NCI-H446 treated with DMSO at 0.1 percent for 48 hours (cell line): ENCODE measurements around the gene UBXN2A.
A peak's percentile ranks its signal among the peaks of the same experiment; 100 is the strongest.

Source experiments
- DNase-seq: peaks from one replicate; lab custom pipeline; 2025; lab: John Stamatoyannopoulos, UW

The UBXN2A gene, protein sequence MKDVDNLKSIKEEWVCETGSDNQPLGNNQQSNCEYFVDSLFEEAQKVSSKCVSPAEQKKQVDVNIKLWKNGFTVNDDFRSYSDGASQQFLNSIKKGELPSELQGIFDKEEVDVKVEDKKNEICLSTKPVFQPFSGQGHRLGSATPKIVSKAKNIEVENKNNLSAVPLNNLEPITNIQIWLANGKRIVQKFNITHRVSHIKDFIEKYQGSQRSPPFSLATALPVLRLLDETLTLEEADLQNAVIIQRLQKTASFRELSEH

DNA sequence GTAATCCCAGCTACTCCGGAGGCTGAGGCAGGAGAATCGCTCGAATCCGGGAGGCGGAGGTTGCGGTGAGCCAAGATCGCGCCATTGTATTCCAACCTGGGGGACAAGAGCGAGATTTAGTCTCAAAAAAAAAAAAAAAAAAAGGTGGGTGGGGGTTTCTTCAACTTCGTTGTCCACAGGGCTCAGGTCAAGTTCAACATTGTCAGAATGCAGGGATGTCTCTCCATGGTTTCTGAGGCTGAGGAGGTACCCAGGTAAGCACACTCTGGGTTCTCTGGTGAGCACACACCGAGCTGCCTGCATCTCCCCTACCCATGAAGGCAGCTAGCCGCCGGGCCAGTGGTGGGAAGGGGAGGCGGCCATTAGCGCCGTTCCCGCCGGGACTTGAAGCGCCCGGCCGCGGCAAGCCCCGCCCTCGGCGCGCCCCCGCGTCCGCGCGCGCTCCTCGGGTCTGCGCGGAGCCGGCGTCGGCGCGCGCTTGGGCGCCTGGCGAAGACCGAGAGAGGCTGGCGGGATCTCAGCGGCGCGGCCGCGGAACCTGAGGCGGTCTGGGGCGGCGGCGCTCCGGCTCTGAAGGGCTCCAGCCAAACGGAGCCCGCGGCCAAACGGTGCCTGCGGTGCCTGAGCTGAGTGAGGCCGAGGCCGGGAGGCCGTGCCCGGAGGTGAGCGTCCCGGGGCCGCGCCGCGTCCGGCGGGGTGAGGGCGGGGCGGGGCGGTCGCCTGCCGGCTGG lies at the start of gene UBXN2A:
Gene UBXN2A, plus strand, starts transcription at position 477 of the 731 bp plus-strand sequence. CDS start 17,852 bp downstream, outside the sequence.
- DNase-seq, result peak; percentile 57

DNA sequence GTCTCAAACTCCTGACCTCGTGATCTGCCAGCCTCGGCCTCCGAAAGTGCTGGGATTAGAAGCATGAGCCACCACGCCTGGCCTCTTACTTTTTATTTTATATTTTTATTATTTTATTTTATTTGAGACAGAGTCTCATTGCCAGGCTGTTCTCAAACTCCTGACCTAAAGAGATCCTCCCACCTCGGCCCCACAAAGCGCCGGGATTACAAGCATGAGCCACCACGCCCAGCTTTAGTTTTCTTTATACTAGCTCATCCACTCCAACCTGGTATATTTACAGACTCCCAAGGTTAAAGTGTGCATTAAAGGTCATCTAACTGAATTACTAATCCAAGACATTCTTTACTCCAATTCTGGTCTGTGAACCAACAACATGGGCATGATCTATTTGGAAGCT lies 40.1 kb upstream of the UBXN2A start:
- no peak for DNase-seq

DNA sequence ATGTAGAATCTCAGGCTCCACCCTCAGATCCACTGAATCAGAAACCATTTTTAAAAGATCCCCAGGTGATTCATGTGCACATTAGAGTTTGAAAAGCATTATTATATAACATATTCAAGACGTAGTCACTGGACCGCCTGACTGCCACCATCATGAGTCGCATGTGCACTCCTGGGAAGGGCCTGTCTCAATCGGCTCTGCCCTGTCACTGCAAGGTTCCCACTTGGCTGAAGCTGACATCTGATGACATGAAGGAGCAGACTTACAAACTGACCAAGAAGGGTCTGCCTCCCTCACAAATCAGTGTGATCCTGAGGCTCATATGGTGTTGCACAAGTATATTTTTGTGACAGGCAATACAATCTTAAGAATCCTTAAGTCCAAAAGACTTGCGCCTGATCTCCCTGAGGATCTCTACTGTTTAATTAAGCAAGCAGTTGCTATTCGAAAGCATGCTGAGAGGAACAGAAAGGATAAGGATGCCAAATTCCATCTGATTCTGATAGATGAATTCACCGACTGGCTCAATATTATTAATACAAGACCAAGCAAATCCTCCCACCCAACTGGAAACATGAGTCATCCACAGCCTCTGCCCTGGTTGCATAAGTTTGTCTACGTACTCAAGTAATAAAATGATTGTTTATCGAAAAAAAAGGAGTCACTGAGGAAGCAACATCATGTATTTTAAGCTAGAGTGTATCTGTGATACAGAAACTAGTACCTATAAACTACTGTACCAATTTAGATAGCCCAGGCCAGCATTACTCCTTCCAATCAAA lies 39.5 kb upstream of the UBXN2A start:
- no peak for DNase-seq

DNA sequence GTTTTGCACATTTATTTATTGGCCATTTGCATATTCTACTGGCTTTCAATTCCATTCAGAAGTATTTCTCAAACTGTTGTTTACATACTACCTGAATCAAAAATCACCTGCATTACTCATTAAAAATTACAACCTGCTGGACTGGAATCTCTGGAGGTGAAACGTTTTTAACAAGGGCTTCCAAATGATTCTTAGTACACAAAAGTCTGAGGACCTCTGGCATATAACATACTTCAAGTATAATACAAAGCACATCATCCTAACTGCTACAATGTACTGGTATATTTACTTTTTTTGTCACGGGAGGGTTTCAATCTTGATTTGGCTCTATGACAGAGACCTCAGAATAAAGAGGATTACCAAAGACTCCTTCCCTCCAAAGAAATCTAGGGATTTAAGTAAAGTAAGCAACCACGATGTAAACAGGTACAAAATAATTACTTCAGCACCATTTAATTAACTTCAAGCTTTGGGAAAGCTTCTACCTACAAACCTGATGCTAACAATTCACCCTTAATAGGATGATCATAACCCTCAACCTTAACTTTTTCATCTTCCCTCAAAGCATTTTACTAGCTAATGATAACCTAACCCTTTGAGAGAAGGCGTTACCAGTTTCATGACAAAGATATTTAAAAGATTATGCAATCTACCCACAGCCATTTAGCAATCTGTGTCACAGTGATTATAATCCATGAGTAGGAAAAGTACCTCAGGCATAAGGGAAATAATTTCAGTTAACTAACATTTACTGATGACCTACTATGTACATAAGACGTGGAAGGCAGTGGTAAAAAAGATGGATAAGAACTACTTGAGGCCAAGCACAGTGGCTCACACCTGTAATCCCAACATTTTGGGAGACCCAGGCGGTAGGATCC lies 38.1 kb upstream of the UBXN2A start:
- no peak for DNase-seq

DNA sequence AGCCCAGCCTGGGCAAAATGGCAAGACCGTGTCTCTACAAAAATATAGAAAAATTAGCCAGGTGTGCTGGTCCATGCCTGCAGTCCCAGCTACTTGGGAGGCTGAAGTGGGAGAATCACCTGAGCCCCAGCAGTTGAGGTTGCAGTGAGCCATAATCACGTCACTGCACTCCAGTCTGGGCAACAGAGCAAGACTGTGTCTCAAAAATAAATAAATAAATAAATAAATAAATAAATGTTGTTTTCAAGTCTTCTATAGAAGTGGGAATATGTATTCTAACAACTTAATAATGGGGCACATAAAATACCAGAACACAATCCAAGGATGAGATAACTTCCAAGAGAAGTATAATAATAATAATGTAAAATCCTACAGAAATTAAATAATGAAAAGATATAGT lies 37.2 kb upstream of the UBXN2A start:
- DNase-seq, result no peak

DNA sequence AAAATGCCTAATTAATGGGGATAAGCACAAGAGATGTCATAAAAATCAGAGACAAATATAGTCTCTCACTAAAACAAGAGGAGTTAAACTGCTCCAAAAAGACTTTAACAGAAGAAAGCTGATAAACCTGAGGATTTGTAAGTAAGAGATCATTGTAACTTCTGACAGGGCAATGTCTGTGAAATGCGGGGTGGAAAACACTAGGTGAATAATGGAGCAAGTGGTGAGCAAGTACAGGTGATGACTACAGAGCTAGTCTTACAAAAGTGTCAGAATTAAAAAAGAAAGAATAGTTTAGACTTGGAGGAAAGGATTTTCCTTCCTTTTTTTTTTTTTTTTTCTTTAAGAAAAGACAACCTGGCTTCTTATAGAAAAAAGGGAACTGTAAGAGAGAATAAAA lies 36.0 kb upstream of the UBXN2A start:
- DNase-seq, result no peak

DNA sequence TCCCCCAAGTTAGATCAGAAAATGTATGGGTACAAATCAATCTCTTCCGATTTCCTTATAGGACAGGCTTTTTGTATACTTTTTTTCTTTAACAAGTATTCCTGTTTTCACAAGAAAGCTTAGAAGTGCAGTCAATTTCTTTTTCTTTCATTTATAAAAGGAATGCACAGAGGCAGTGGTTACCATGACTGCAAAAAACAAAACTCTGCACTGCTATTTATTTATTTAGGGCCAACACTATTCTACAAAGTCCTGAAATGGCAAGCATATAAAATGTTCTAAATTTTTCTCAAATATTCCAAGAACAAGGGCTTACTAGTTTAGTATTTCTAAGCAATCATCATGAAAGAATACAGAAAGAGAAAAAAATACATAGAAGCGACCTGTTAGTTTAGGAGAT lies 35.6 kb upstream of the UBXN2A start:
- DNase-seq, result no peak

DNA sequence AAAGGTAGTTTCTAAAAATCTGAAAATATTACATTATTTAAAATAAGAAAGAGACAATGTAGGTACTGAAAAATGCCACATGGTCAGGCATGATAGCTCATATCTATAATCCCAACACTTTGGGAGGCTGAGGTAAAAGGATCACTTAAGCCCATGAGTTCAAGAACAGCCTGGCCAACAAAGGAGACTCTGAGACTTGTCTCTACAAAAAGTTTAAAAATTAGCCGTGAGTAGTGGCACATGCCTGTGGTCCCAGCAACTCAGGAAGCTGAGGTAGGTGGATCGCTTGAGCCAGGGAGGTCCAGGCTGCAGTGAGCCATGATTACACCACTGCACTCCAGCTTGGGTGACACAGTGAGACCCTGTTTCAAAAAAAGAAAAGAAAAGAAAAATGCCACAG lies 35.1 kb upstream of the UBXN2A start:
- no peak for DNase-seq

DNA sequence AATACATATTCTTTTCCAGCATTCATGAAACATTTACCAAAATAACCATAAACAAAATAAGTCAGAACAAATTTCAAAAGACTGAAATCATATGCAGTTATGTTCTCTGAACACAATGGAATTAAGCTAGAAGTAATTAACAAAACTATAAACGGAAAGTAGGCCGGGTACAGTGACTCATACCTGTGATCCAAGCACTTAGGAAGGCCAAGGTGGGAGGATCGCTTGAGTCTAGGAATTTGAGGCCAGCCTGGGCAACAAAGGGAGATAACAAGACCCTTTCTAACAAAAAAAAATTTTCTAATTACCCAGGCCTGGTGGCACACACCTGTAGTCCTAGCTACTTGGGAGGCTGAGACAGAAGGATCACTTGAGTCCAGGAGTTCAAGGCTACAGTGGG lies 28.2 kb upstream of the UBXN2A start:
- DNase-seq, result no peak

DNA sequence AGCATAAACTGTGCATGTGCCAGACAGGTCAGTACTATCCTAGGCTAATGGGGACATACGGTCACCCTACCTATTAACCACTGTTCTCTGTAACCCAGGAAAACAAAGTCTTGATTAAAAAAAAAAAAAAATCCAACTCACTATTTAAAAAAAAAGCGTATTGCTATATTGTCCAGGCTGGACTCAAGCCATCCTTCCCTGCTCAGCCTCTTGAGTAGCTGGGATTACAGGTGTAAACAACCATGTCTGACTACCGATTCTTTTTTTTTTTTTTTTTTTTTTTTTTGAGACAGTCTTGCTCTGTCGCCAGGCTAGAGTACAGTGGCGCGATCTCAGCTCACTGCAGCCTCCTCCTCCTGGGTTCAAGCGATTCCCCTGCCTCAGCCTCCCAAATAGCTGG lies 24.9 kb upstream of the UBXN2A start:
- no peak for DNase-seq

DNA sequence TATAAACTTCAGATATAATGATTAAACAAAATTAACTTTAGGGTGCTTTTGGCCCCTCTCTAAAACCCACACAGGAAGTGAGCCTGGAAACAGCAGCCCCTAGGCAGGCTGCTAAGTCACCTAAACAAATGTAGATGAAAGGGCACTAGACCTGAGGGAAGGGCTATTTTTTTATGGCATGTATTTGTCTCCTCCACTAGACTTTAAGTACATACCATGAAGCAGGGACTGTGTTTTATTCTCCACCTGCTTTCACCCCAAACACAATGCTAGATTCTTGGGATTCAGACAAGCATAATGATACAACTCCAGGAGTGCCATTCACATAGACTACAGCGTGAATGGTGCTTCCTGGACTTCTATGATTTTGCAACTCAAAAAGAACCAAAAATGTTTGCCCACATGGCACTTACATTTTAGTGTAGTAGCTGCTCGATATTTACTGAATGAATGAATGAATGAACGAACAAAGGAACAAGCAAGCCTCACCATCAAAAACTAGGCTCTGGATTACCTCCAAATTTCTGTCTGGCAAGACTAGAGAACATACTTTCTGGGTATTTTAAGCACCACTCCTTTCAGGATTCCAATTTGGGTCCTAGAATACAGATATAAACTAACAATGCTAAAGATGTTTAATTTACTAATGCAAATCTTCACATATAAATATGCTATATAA lies 23.4 kb upstream of the UBXN2A start:
- no peak for DNase-seq

DNA sequence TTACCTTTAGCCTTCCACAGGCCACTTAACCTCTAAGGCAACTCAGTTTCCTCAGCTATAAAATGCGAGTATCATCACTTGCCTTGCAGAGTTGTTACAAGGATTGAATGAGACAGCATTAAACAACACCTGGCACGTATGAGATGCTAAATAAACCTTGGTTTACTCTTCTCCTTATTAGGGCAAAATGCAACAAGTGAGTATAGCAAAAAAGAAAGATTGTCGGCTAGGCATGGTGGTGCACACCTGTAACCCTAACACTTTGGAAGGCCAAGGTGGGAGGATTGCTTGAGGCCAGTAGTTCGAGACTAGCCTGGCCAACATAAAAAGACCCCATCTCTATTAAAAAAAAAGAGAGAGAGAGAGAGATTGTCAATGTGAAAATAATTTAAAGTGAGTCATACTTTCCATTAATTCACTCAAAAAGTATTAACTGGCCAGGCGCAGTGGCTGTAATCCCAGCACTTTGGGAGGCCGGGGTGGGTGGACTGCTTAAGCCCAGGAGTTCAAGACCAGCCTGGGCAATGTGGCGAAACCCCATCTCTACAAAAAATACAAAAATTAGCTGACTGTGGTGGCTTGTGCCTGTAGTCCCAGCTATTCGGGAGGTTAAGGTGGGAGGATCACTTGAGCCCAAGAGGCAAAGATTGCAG lies 21.3 kb upstream of the UBXN2A start:
- DNase-seq, result no peak

DNA sequence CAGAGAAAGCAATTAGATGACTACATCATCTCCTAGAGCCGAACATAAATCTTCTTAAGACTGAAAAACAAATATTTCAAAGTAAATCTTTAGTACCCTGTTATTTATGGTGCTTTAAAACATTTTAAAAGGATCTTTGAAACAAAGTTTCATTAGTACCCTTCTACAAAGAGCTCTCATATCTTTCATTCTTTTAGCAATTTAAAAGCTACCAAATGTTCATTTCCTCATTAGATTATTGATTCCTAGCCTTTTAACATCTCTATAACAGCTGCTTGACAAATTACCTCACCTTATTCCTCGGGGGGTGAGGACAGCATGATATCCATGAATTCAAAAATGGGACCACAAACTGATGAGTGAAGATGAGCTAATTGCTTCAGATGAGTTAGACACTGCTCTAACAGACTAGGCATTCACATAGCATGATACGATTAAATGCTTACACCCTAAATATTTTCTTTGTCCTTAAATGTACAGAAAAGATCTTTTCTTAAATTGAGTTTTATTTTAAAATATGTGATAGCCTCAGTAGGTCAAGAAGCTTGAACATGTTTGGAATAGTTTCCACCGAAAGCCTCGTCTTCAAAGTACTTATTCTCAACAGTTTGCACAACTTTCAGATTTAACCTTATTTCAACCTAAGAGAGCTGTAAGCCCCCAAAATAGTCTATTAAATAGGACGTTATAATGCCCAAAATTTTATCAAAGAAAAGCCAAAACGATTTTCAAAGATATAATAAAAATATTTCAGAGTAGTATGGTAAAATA lies 15.5 kb upstream of the UBXN2A start:
- no peak for DNase-seq

DNA sequence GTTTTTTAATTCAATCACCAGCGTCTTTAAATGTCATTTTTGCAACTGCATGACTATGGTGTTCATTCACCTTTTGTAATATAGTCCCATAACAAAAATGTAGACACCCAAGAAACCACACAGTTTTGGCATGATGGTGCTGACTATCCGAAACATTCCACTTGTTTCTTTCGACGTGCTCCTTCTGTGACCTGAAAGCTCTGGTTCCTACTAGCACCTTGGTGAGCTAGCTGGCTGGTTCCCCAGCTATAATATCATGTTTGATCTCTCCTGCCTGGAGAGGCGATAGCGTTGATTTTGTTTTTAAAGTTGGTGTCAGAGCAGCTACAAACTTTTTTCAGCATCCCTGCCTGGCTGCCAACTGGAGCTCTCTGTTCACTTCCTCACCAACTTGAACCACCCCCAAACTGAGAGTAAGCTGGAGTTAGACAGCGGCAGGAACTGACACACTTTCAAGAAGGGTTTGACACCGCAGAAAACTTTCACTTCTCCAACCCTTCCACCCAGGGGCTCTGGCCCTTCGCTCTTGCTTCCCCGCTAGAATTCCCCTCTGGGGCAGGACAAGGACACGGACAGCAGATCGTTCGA lies 14.5 kb upstream of the UBXN2A start:
- DNase-seq, result peak; percentile 27

DNA sequence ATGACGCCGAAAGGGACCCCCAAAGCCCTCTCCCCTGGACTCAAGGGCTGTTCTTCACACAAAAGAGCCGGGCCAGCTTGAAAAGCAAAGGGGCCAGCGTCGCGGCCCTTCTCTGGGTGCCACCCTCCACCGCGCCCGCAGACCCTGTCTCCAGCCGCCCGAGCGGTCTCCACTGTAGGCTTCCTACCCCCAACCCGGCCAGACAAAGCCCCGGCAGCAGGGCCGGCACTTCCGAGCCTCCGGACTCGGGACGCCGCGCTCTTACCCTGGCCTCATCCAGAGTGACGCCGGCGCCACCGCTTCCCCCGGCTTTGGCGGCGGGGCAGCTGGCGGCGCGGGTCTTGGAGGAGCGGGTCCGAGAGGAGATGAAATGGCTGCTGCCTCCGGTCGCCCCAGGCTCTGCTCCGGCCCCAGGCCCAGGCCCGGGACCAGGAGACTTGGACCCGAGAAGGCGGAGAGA lies 13.9 kb upstream of the UBXN2A start:
- no peak for DNase-seq

DNA sequence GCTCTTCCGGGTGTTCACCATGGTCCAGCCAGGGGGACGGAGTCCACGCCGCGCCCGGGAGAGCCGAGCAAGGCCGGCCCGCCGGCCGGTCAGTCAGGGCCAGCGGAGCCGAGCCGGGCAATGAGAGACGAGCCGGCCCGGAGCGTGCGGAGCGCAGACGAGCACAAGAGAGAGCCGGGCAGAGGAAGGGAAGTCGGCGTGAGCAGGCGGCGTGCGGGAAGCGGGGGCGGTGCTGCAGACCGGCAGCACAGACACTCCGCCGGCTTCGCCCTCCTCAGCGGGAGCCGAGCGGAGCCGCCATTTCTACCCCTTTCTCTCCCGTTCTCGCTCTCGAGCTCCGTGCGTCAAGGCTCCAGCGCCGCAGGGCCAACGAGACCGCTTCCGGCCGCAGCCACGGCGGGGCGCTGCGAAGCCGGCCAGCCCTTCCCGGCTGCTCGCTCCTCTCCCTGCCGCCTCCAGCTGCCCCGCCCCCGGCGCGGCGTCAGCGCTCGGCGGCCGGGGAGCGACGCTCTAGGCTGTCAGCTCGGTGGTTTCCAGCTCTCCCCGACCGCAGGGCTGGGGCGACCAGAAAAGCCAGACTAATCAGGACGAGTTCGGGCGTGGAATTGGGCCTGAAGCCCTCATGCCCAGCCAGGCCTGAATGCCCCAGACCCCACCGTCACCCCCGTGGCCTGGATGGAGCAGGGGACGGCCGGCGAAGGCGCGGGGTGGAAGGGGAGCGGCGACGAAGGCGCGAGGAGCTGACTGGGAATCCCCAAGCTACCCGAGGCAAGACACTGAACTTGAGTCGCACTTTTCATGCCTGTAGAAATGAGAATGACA lies 13.3 kb upstream of the UBXN2A start, which contains the start of gene ATAD2B:
Gene ATAD2B, minus strand, starts transcription at position 374 of the 822 bp plus-strand sequence. Its CDS starts 353 bp downstream, at position 21.
- peak; percentile 80 for DNase-seq

DNA sequence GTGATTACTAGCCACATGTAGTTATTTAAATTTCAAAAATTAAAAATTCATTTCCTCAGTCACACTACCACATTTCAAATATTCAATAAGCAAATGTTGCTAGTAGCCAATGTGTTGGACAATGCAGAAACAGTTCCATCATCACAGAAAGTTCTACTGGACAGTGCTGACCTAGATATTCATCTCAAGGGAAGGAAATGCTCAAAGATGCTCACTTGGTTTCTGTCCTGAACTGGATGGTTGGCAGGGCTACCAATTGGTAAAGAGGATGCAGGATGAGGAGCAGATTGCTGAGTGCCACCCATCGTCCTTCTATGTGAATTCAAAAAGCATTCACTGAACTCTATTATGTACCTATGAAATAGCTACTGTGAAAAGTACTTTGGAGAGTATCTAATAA lies 6.0 kb upstream of the UBXN2A start:
- DNase-seq, result no peak
